Forelimb muscle (tissue), 1 donor: ENCODE results near the gene TNK1. TPM values are rescaled to one million over a fixed set of nuclear protein-coding genes. Genes with fewer than 3 reads are reported as not detected.

Experiments
- DNase-seq: peaks from one replicate; pipeline ENCODE4 v3.0.0-alpha.2; 2013; ENCODE audit warnings: low read depth
- polyA plus RNA-seq: library from polyadenylated mRNA; unstranded; fragments of 120-200 nt; gene quantifications from one replicate; pipeline ENCODE4 v1.2.1, GENCODE V29; 2013; ENCODE audit not compliant: insufficient read length

TNK1 gene
- polyA plus RNA-seq, 1 donor = 0.71 TPM

GRCh38 chr17:7410634-7411426 lies 29.9 kb downstream of the TNK1 start:
- DNase-seq = no peak

- DNase-seq = no peak
Observed at GRCh38 chr17:7411427-7411750, 30.5 kb downstream of the TNK1 start.

- no peak for DNase-seq
Observed at GRCh38 chr17:7413346-7413985, 32.6 kb downstream of the TNK1 start.

GRCh38 chr17:7414837-7415236 lies 33.9 kb downstream of the TNK1 start:
- DNase-seq = no peak

- DNase-seq = no peak
Observed at GRCh38 chr17:7415784-7416183, 34.9 kb downstream of the TNK1 start.

- DNase-seq = no peak
Observed at GRCh38 chr17:7416323-7416722, 35.4 kb downstream of the TNK1 start.

GRCh38 chr17:7417056-7417655 lies 36.3 kb downstream of the TNK1 start:
- no peak for DNase-seq

GRCh38 chr17:7418472-7419152 lies 37.7 kb downstream of the TNK1 start:
- DNase-seq = no peak

GRCh38 chr17:7419819-7420610 lies 39.1 kb downstream of the TNK1 start, which contains the start of gene SPEM1:
Gene SPEM1 (plus strand): TSS chr17:7420324. CDS start chr17:7420385, 61 bp downstream.
- no peak for DNase-seq

- DNase-seq = no peak
Observed at GRCh38 chr17:7421186-7421585, 40.3 kb downstream of the TNK1 start.

- no peak for DNase-seq
Observed at GRCh38 chr17:7423679-7424078, 42.8 kb downstream of the TNK1 start.

- DNase-seq = no peak
Observed at GRCh38 chr17:7425316-7425715, 44.4 kb downstream of the TNK1 start, which contains the start of gene SPEM2. Gene SPEM2 (plus strand): TSS chr17:7425616. CDS start chr17:7425689, 73 bp downstream.

GRCh38 chr17:7425756-7426155 lies 44.9 kb downstream of the TNK1 start:
- no peak for DNase-seq

GRCh38 chr17:7426203-7426863 lies 45.4 kb downstream of the TNK1 start:
- no peak for DNase-seq

GRCh38 chr17:7426896-7427489 lies 46.1 kb downstream of the TNK1 start:
- DNase-seq = no peak

GRCh38 chr17:7427549-7427948 lies 46.7 kb downstream of the TNK1 start:
- no peak for DNase-seq

GRCh38 chr17:7428557-7428956 lies 47.7 kb downstream of the TNK1 start, which contains the start of gene SPEM3:
Gene SPEM3 (plus strand): TSS chr17:7428857. CDS start chr17:7428903, 46 bp downstream.
- DNase-seq = no peak

- no peak for DNase-seq
Observed at GRCh38 chr17:7429722-7430121, 48.8 kb downstream of the TNK1 start.

GRCh38 chr17:7431231-7431630 lies 50.3 kb downstream of the TNK1 start:
- no peak for DNase-seq

- no peak for DNase-seq
Observed at GRCh38 chr17:7432296-7432695, 51.4 kb downstream of the TNK1 start.
